HCT116 (cell line): Measurements from ENCODE around the gene CYBA. TPM values are rescaled to one million over a fixed set of nuclear protein-coding genes. Genes with fewer than 3 reads are reported as not detected.

Source experiments
- ATAC-seq: fragments of 200-7000 bp; cut with Tn5 transposase; 2 replicates; pipeline ENCODE4 v1.9.1; 2020; ENCODE audit warnings: mild to moderate bottlenecking, moderate library complexity
- BruUV-seq: library from RNA; stranded (reverse); fragments of 400-500 nt; replicated peaks from 2 replicates; lab custom pipeline; 2021; lab: Mats Ljungman, UMichigan
- CTCF ChIA-PET: fragments of 300-600 bp; sonication (Branson Sonifier 250); formaldehyde crosslinking; loops from one replicate; lab custom pipeline; 2021; ENCODE audit warnings: antibody characterized with exemption; lab: Charles Lee
- POLR2A ChIA-PET: fragments of 300-600, 350-600 bp; sonication (Branson Sonifier 250); formaldehyde crosslinking; loops from one replicate; lab custom pipeline; 2021; ENCODE audit warnings: antibody characterized with exemption; lab: Charles Lee
- RAD21 ChIA-PET, 2 experiments: fragments of 300-600 bp; sonication (Branson Sonifier 250); formaldehyde crosslinking; loops; one replicate each; lab custom pipeline; 2023; ENCODE audit warnings: low total read pairs in 2 of 2; ENCODE audit not compliant: uncharacterized antibody in 2 of 2, unreplicated experiment in 2 of 2, low non-redundant PET in 1 of 2; lab: Charles Lee
- DNase-seq: peaks from one replicate; pipeline ENCODE4 v3.0.0-alpha.2; 2010; ENCODE audit warnings: low read depth, low spot score
- H2AFZ ChIP-seq: fragments of 200-600 bp; shearing (Covaris generic), sonication (generic); 2 replicates; pipeline ENCODE4 v1.6.1; 2017; ENCODE audit warnings: low read depth, mixed run types, mixed read lengths, antibody characterized with exemption, low read length; ENCODE audit not compliant: poor library complexity, severe bottlenecking
- H3K27ac ChIP-seq: 2 replicates; pipeline ENCODE4 v1.5.1; 2012; ENCODE audit warnings: low read depth, low read length
- H3K27me3 ChIP-seq: fragments of 200-600 bp; sonication (generic); 2 replicates; pipeline ENCODE4 v1.6.1; 2016; ENCODE audit warnings: mixed run types, low read length, mixed read lengths; ENCODE audit not compliant: insufficient read depth
- H3K36me3 ChIP-seq, 2 experiments: fragments of 200-500 bp in 1 of 2; fragments of 200-600 bp in 1 of 2; sonication (Bioruptor generic) in 1 of 2; sonication (generic) in 1 of 2; 2 replicates each; pipeline versions ENCODE4 v1.5.1 to v1.6.1; 2014 to 2016; ENCODE audit warnings: low read length in 2 of 2, inconsistent platforms in 1 of 2, mixed read lengths in 1 of 2, mixed run types in 1 of 2; ENCODE audit not compliant: insufficient read depth in 2 of 2, control insufficient read depth in 1 of 2
- H3K4me1 ChIP-seq, 2 experiments: fragments of 200-600 bp in 1 of 2; sonication (generic) in 1 of 2; 2 replicates each; pipeline versions ENCODE4 v1.5.1 to v1.6.1; 2012 to 2017; ENCODE audit warnings: low read length in 2 of 2, inconsistent platforms in 1 of 2, mild to moderate bottlenecking in 1 of 2, mixed read lengths in 1 of 2, mixed run types in 1 of 2, moderate library complexity in 1 of 2; ENCODE audit not compliant: insufficient read depth in 2 of 2, control insufficient read depth in 1 of 2
- H3K4me2 ChIP-seq: fragments of 200-600 bp; sonication (generic); 2 replicates; pipeline ENCODE4 v1.6.1; 2017; ENCODE audit warnings: mixed run types, low read length, mixed read lengths
- H3K4me3 ChIP-seq, 2 experiments: fragments of 200-600 bp in 1 of 2; sonication (generic) in 1 of 2; replicated peaks in 1 of 2; 2 replicates each; pipeline ENCODE4 v1.5.1; 2011 to 2016; ENCODE audit warnings: low read length in 2 of 2, control low read depth in 1 of 2, low read depth in 1 of 2, mild to moderate bottlenecking in 1 of 2, mixed read lengths in 1 of 2, mixed run types in 1 of 2
- H3K79me2 ChIP-seq: fragments of 200-600 bp; sonication (generic); 2 replicates; pipeline ENCODE4 v1.6.1; 2017; ENCODE audit warnings: mild to moderate bottlenecking, mixed run types, low read length, moderate library complexity, mixed read lengths; ENCODE audit not compliant: insufficient read depth
- H3K9ac ChIP-seq: fragments of 200-600 bp; sonication (generic); 2 replicates; pipeline ENCODE4 v1.6.1; 2016; ENCODE audit warnings: low read length, mixed read lengths
- H3K9me2 ChIP-seq: fragments of 200-600 bp; sonication (generic), shearing (Covaris generic); 2 replicates; pipeline ENCODE4 v1.6.1; 2017; ENCODE audit warnings: mixed run types, mild to moderate bottlenecking, moderate library complexity; ENCODE audit not compliant: insufficient read depth
- H3K9me3 ChIP-seq, 2 experiments: fragments of 200-500 bp in 1 of 2; fragments of 200-600 bp in 1 of 2; sonication (Bioruptor generic) in 1 of 2; sonication (generic) in 1 of 2; 2 replicates each; pipeline ENCODE4 v1.6.1; 2014 to 2017; ENCODE audit warnings: low read length in 2 of 2, mixed read lengths in 2 of 2, inconsistent platforms in 1 of 2, low read depth in 1 of 2, mild to moderate bottlenecking in 1 of 2, mixed run types in 1 of 2, moderate library complexity in 1 of 2; ENCODE audit not compliant: control insufficient read depth in 1 of 2, insufficient read depth in 1 of 2
- H4K20me1 ChIP-seq: fragments of 200-600 bp; sonication (generic), shearing (Covaris generic); 2 replicates; pipeline ENCODE4 v1.6.1; 2017; ENCODE audit warnings: mixed run types, mild to moderate bottlenecking, moderate library complexity; ENCODE audit not compliant: insufficient read depth
- ATF3 ChIP-seq: IDR thresholded peaks from 2 replicates; pipeline ENCODE4 v1.6.1; 2012
- CEBPB ChIP-seq: IDR thresholded peaks from 2 replicates; pipeline ENCODE4 v1.6.1; 2012; ENCODE audit warnings: low read depth
- CTCF ChIP-seq, 3 experiments: fragments of 200-600 bp in 1 of 3; sonication (generic) in 1 of 3; IDR thresholded peaks in 2 of 3; conservative IDR thresholded peaks in 1 of 3; 2 replicates each; pipeline ENCODE4 v1.5.1; 2012 to 2017; ENCODE audit warnings: low read depth in 2 of 3, low read length in 2 of 3, antibody characterized with exemption in 1 of 3, borderline replicate concordance in 1 of 3, control low read depth in 1 of 3, mild to moderate bottlenecking in 1 of 3, mixed read lengths in 1 of 3, mixed run types in 1 of 3, moderate library complexity in 1 of 3; ENCODE audit not compliant: insufficient read depth in 1 of 3
- EGR1 ChIP-seq: IDR thresholded peaks from 2 replicates; pipeline ENCODE4 v1.6.1; 2012; ENCODE audit warnings: low read depth
- ELF1 ChIP-seq: IDR thresholded peaks from 2 replicates; pipeline ENCODE4 v1.6.1; 2012; ENCODE audit warnings: low read depth, borderline replicate concordance
- EZH2phosphoT487 ChIP-seq: fragments of 200-600 bp; IDR thresholded peaks from 2 replicates; pipeline ENCODE4 v1.6.1; 2018; ENCODE audit warnings: antibody characterized with exemption, borderline replicate concordance
- FOSL1 ChIP-seq: IDR thresholded peaks from 2 replicates; pipeline ENCODE4 v1.6.1; 2012; ENCODE audit warnings: low read depth
- JUND ChIP-seq: IDR thresholded peaks from 2 replicates; pipeline ENCODE4 v1.6.1; 2012
- MAX ChIP-seq: IDR thresholded peaks from 2 replicates; pipeline ENCODE4 v1.6.1; 2012
- POLR2A ChIP-seq: IDR thresholded peaks from 2 replicates; pipeline ENCODE4 v1.7.0; 2011; ENCODE audit warnings: borderline replicate concordance; ENCODE audit not compliant: insufficient read depth, insufficient read length; ENCODE audit errors: extremely low read depth
- POLR2AphosphoS5 ChIP-seq: IDR thresholded peaks from 2 replicates; pipeline ENCODE4 v1.6.1; 2011; ENCODE audit warnings: mild to moderate bottlenecking, low read depth, low read length, moderate library complexity
- RAD21 ChIP-seq: IDR thresholded peaks from 2 replicates; pipeline ENCODE4 v1.6.1; 2012; ENCODE audit warnings: low read depth, mild to moderate bottlenecking
- REST ChIP-seq: IDR thresholded peaks from 2 replicates; pipeline ENCODE4 v1.6.1; 2012; ENCODE audit warnings: low read depth
- SP1 ChIP-seq: IDR thresholded peaks from 2 replicates; pipeline ENCODE4 v1.6.1; 2012; ENCODE audit warnings: low read depth
- SRF ChIP-seq: IDR thresholded peaks from 2 replicates; pipeline ENCODE4 v1.6.1; 2012; ENCODE audit warnings: low read depth
- TCF7L2 ChIP-seq: IDR thresholded peaks from 2 replicates; pipeline ENCODE4 v1.7.0; 2011; ENCODE audit warnings: borderline replicate concordance, inconsistent platforms; ENCODE audit not compliant: insufficient read depth, insufficient read length; ENCODE audit errors: extremely low read depth
- YY1 ChIP-seq: IDR thresholded peaks from 2 replicates; pipeline ENCODE4 v1.6.1; 2011; ENCODE audit warnings: low read length, low read depth, moderate library complexity, mild to moderate bottlenecking; ENCODE audit not compliant: insufficient replicate concordance; ENCODE audit errors: extremely low read depth
- ZBTB33 ChIP-seq: IDR thresholded peaks from 2 replicates; pipeline ENCODE4 v1.6.1; 2011; ENCODE audit warnings: mild to moderate bottlenecking, low read length, moderate library complexity; ENCODE audit not compliant: insufficient replicate concordance; ENCODE audit errors: extremely low read depth
- ZFX ChIP-seq: fragments of 450-650 bp; IDR thresholded peaks from 2 replicates; pipeline ENCODE4 v1.6.1; 2017
- intact Hi-C: fragments of 100-400 bp; cut with micrococcal nuclease; formaldehyde crosslinking; loops from 2 replicates; pipeline ENCODE4 v1.10.0; 2022
- total RNA-seq: library from RNA; stranded (reverse); gene quantifications from one replicate; pipeline ENCODE4 v1.2.1, GENCODE V29; 2021; ENCODE audit not compliant: unreplicated experiment

Gene CYBA
- total RNA-seq, 1 experiment from 2014 or later = 321 TPM

- no peaks in the 10 kb centered on the region for H3K4me1 ChIP-seq
- no peaks in the 10 kb centered on the region for H3K9me2 ChIP-seq
- H3K27me3 ChIP-seq = no peaks in the 10 kb centered on the region
- no peak overlapping the region for H3K9ac ChIP-seq
- ChIA-PET CTCF (interaction anchor here (0.6 kb wide), 1 partner anchor 78 kb away, joined by 3 read pairs; no protein-coding TSS in a partner anchor), POLR2A (no interaction called here), RAD21 (no interaction called here)
- H3K4me3 ChIP-seq = no peak overlapping the region
- DNase-seq (no peak), ATAC-seq (no peak)
- no TSS peak for BruUV-seq
- peaks cover 9% of the 10 kb centered on the region; the same call in 1 of the 2 replicates for H4K20me1 ChIP-seq
- H3K4me2 ChIP-seq = no peak overlapping the region
- H2AFZ ChIP-seq = no peak overlapping the region
- no peak overlapping the region for H3K27ac ChIP-seq
- H3K36me3 ChIP-seq = peaks cover 23 to 55% of the 10 kb centered on the region in 2 experiments; a peak in 3 of 4 replicates
- TF ChIP-seq EZH2phosphoT487 (no peak), ZBTB33 (no peak), TCF7L2 (no peak), SP1 (no peak), YY1 (no peak), REST (no peak), POLR2A (no peak), SRF (no peak), ATF3 (no peak), CTCF (IDR thresholded peaks at IDR 0.05 in 2 of 3, conservative IDR thresholded peaks at IDR 0.05 in 1 of 3; ENCODE audit: borderline replicate concordance in 1 of 3, insufficient read depth in 1 of 3, low read depth in 2 of 3, low read length in 2 of 3) (no peak), JUND (no peak), ELF1 (no peak), ZFX (no peak), CEBPB (no peak), RAD21 (no peak), MAX (no peak), FOSL1 (no peak), EGR1 (no peak), POLR2AphosphoS5 (no peak)
- no peaks in the 10 kb centered on the region for H3K9me3 ChIP-seq
- intact Hi-C loops = no loop called here
- H3K79me2 ChIP-seq = peaks cover 58% of the 10 kb centered on the region
Observed at GRCh38 chr16:88610909-88611812, 39.7 kb downstream of the CYBA start.
